Measurements from ENCODE around the gene BTBD7. TPM values are rescaled to one million over a fixed set of nuclear protein-coding genes. Genes with fewer than 3 reads are reported as not detected.

The BTBD7 gene
- total RNA-seq, 1 experiment from 2014 or later: 30.8 TPM

DNA sequence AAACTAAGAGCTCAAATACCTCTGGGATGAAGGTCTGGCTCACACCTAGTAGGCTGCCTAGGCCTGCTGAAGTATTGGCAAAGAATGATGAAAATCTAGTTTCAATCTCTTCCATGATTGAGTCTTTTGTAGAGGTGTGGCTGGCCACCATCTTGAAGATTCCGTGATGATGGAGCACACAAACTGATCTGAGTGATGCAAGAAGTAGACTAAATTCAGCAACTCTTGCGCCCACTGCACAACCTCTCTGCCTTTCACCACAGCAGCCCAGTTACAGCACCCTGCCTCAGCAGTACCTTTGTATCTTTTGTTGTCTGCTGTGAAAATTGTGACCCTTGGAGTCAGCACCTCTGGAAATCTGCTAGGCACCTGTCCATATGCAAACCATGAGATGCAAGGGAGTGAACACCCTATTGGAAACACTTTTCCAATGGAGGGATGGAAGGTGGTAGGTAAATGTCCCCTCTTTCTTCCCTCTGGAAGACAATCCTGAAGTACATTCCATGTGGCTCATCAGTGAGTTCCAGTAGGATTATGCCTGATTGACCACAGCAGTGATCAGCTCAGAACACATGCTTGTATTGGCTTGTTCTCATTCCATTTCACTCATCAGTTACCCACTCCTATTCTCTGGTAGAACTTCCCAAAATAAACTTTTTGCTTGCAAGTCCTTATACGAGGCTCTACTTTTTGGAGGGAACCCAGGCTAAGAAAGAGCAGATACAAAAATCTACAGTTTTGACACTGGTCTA lies 58.6 kb downstream of the BTBD7 start:
- Histone ChIP-seq H2AFZ (ENCODE audit: low read depth, low read length, poor library complexity, severe bottlenecking) (no peak overlapping the region), H3K9me2 (ENCODE audit: insufficient read depth) (no peaks in the 10 kb centered on the region), H3K27ac (ENCODE audit: low read depth, low read length) (no peak overlapping the region), H4K20me1 (ENCODE audit: insufficient read depth) (no peaks in the 10 kb centered on the region), H3K27me3 (ENCODE audit: insufficient read depth, low read length) (no peaks in the 10 kb centered on the region), H3K9me3 (ENCODE audit: control insufficient read depth in 1 of 2, insufficient read depth in 1 of 2, low read depth in 1 of 2, low read length in 2 of 2) (no peaks in the 10 kb centered on the region), H3K4me2 (ENCODE audit: low read length) (no peak overlapping the region), H3K9ac (ENCODE audit: low read length) (no peak overlapping the region), H3K4me1 (ENCODE audit: control insufficient read depth in 1 of 2, insufficient read depth in 2 of 2, low read length in 2 of 2) (peaks cover 5 to 14% of the 10 kb centered on the region in 2 experiments; a peak in 3 of 4 replicates), H3K36me3 (ENCODE audit: control insufficient read depth in 1 of 2, insufficient read depth in 2 of 2, low read length in 2 of 2) (no peaks in the 10 kb centered on the region), H3K4me3 (replicated peaks in 1 of 2; ENCODE audit: low read depth in 1 of 2, low read length in 2 of 2) (no peak overlapping the region), H3K79me2 (ENCODE audit: insufficient read depth, low read length) (peaks cover 2% of the 10 kb centered on the region; the same call in 1 of the 2 replicates)
- ATAC-seq: no peak
- no TSS peak for BruUV-seq (replicated peaks)
- ChIA-PET RAD21 (ENCODE audit: low non-redundant PET in 1 of 2, low total read pairs in 2 of 2, uncharacterized antibody in 2 of 2, unreplicated experiment in 2 of 2) (no interaction called here), POLR2A (no interaction called here), CTCF (no interaction called here)
- DNase-seq (ENCODE audit: low read depth, low spot score): no peak
- TF ChIP-seq, protein P1, sequence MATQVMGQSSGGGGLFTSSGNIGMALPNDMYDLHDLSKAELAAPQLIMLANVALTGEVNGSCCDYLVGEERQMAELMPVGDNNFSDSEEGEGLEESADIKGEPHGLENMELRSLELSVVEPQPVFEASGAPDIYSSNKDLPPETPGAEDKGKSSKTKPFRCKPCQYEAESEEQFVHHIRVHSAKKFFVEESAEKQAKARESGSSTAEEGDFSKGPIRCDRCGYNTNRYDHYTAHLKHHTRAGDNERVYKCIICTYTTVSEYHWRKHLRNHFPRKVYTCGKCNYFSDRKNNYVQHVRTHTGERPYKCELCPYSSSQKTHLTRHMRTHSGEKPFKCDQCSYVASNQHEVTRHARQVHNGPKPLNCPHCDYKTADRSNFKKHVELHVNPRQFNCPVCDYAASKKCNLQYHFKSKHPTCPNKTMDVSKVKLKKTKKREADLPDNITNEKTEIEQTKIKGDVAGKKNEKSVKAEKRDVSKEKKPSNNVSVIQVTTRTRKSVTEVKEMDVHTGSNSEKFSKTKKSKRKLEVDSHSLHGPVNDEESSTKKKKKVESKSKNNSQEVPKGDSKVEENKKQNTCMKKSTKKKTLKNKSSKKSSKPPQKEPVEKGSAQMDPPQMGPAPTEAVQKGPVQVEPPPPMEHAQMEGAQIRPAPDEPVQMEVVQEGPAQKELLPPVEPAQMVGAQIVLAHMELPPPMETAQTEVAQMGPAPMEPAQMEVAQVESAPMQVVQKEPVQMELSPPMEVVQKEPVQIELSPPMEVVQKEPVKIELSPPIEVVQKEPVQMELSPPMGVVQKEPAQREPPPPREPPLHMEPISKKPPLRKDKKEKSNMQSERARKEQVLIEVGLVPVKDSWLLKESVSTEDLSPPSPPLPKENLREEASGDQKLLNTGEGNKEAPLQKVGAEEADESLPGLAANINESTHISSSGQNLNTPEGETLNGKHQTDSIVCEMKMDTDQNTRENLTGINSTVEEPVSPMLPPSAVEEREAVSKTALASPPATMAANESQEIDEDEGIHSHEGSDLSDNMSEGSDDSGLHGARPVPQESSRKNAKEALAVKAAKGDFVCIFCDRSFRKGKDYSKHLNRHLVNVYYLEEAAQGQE (IDR thresholded peaks at IDR 0.05; ENCODE audit: low read depth): no peak
- TF ChIP-seq EGR1 (IDR thresholded peaks at IDR 0.05; ENCODE audit: low read depth) (no peak), ZFX (IDR thresholded peaks at IDR 0.05) (no peak), SP1 (IDR thresholded peaks at IDR 0.05; ENCODE audit: low read depth) (no peak), CEBPB (IDR thresholded peaks at IDR 0.05; ENCODE audit: low read depth) (no peak), EZH2phosphoT487 (IDR thresholded peaks at IDR 0.05; ENCODE audit: borderline replicate concordance) (no peak), FOSL1 (IDR thresholded peaks at IDR 0.05; ENCODE audit: low read depth) (no peak), POLR2A (IDR thresholded peaks at IDR 0.05; ENCODE audit: borderline replicate concordance, extremely low read depth, insufficient read depth, insufficient read length) (no peak)
- TF ChIP-seq, protein P2, sequence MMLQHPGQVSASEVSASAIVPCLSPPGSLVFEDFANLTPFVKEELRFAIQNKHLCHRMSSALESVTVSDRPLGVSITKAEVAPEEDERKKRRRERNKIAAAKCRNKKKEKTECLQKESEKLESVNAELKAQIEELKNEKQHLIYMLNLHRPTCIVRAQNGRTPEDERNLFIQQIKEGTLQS (IDR thresholded peaks at IDR 0.05): no peak
- TF ChIP-seq, protein P3, sequence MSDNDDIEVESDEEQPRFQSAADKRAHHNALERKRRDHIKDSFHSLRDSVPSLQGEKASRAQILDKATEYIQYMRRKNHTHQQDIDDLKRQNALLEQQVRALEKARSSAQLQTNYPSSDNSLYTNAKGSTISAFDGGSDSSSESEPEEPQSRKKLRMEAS (IDR thresholded peaks at IDR 0.05): no peak
- intact Hi-C loops (cut with micrococcal nuclease): no loop called here
